ENCODE results near the gene CORO6.

Gene CORO6

GRCh38 chr17:29575511-29576213, 47.0 kb downstream of the CORO6 start:
- Histone ChIP-seq H3K36me3 (ENCODE audit: control insufficient read depth, insufficient read depth, low read length) (peaks cover 30% of the 10 kb centered on the region), H3K4me3 (replicated peaks; ENCODE audit: low read depth, low read length) (no peak overlapping the region), H3K27me3 (replicated peaks; ENCODE audit: control insufficient read depth, insufficient read depth, low read length) (no peaks in the 10 kb centered on the region)
- DNase-seq (ENCODE audit: extremely low read depth, insufficient read length) = no peak
- TF ChIP-seq, protein P1, sequence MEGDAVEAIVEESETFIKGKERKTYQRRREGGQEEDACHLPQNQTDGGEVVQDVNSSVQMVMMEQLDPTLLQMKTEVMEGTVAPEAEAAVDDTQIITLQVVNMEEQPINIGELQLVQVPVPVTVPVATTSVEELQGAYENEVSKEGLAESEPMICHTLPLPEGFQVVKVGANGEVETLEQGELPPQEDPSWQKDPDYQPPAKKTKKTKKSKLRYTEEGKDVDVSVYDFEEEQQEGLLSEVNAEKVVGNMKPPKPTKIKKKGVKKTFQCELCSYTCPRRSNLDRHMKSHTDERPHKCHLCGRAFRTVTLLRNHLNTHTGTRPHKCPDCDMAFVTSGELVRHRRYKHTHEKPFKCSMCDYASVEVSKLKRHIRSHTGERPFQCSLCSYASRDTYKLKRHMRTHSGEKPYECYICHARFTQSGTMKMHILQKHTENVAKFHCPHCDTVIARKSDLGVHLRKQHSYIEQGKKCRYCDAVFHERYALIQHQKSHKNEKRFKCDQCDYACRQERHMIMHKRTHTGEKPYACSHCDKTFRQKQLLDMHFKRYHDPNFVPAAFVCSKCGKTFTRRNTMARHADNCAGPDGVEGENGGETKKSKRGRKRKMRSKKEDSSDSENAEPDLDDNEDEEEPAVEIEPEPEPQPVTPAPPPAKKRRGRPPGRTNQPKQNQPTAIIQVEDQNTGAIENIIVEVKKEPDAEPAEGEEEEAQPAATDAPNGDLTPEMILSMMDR (IDR thresholded peaks at IDR 0.05; ENCODE audit: insufficient read depth, low read length, poor library complexity, severe bottlenecking) = no peak

GRCh38 chr17:29574732-29575510, 47.8 kb downstream of the CORO6 start:
- H3K4me3 ChIP-seq (replicated peaks; ENCODE audit: low read depth, low read length) = no peak overlapping the region
- TF ChIP-seq, protein P1 (IDR thresholded peaks at IDR 0.05; ENCODE audit: insufficient read depth, low read length, poor library complexity, severe bottlenecking) = no peak
- no peaks in the 10 kb centered on the region for H3K27me3 ChIP-seq (replicated peaks; ENCODE audit: control insufficient read depth, insufficient read depth, low read length)
- DNase-seq (ENCODE audit: extremely low read depth, insufficient read length) = no peak
- peaks cover 29% of the 10 kb centered on the region for H3K36me3 ChIP-seq (ENCODE audit: control insufficient read depth, insufficient read depth, low read length)

DNA sequence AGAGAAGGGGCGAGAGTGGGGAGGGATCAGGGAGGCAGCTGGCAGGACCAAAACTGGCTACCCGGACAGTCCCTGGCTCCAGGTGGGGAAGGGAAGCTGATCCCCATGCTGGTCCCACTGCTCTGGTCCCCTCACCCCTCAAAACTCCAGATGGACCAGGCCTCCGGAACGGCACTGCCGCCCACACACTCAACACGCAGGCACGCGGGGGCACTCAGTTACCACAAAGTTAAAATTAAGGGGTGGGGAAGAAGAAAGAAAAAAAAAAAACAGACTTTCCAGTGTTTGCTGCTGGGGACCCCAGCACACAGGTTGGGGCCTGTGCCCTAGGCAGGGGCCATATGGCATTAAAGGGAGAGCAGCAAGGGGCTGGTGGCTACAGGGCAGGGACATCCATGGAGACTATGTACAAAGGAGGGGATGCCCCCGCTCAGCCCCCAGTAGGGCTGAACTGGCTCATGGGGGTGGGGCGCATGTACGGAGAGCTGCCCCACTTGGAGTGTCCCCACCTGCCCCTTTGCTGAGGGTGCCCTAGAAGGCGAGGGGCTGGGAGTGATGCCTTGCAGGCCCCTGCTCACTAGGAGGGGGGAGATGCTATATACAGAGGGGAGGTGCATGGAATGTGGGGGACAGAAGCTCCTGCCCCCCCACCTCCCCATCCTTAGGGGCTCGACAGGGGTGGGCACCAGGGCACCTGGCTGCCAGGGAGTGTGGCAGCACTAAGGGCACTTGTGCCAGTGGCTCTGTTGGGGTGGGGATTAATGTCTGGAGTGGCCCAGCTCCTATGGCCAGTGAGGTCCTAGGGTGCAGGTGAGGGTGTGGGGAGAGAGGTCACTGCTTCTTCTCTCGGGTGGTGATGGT, 48.6 kb downstream of the CORO6 start:
- no peaks in the 10 kb centered on the region for H3K27me3 ChIP-seq (replicated peaks; ENCODE audit: control insufficient read depth, insufficient read depth, low read length)
- no peak overlapping the region for H3K4me3 ChIP-seq (replicated peaks; ENCODE audit: low read depth, low read length)
- H3K36me3 ChIP-seq (ENCODE audit: control insufficient read depth, insufficient read depth, low read length) = peaks cover 27% of the 10 kb centered on the region
- no peak for DNase-seq (ENCODE audit: extremely low read depth, insufficient read length)
- TF ChIP-seq, protein P1 (IDR thresholded peaks at IDR 0.05; ENCODE audit: insufficient read depth, low read length, poor library complexity, severe bottlenecking) = no peak

DNA sequence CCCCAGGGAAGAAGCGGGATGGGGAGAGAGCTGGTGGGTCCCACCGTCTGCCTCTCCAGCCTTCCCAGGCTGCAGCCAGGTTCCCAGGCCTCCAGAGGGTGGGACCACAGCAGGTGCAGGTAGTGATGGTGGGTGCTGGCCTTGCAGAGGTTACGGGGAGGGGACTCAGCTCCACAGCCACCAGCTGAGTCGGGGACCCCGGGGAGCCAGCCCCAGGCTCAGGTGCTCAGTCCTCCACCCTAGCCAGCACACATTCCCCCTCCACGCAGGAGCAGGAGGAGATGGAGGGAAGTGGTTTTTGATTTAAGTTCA, 49.2 kb downstream of the CORO6 start:
- Histone ChIP-seq H3K36me3 (ENCODE audit: control insufficient read depth, insufficient read depth, low read length) (peaks cover 27% of the 10 kb centered on the region), H3K27me3 (replicated peaks; ENCODE audit: control insufficient read depth, insufficient read depth, low read length) (no peaks in the 10 kb centered on the region), H3K4me3 (replicated peaks; ENCODE audit: low read depth, low read length) (no peak overlapping the region)
- DNase-seq (ENCODE audit: extremely low read depth, insufficient read length) = no peak
- TF ChIP-seq, protein P1 (IDR thresholded peaks at IDR 0.05; ENCODE audit: insufficient read depth, low read length, poor library complexity, severe bottlenecking) = no peak

DNA sequence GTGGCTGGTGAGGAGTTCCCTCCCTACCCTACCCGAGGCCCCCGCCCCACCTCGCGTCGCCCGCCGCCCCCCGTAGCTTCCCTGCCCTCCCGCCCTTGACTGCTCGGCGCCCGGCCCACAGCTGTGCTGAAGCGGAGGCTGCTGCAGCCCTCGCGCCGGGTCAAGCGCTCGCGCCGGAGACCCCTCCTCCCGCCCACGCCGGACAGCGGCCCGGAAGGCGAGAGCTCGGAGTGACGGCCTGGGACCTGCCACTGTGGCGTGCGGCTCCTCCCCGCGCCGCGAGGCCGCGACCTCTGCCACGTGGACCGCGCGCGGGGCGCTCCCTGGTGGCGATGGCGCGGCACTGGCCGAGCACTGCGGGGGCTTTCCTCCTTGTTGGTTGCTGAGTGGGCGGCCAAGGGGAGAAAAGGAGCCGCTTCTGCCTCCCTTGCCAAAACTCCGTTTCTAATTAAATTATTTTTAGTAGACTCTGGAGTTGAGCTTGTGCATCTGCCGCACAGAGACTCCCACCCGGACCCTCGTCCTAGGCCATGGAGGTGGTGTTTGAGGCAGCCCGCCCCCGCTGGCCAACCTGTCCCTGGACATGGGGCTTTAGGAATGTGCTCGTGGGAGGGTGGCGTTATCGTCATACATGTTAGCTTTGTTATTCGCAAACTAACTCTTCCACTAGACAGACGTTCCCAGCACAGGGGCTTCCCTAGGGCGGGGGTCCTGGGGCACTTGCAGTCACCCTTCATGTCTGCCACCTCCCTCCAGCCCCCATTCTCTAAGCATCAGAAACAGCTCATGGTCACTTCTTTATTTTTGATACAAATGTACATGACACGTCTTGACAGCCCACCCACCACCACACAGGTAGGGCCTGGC, 49.8 kb downstream of the CORO6 start:
- peaks cover 25% of the 10 kb centered on the region for H3K36me3 ChIP-seq (ENCODE audit: control insufficient read depth, insufficient read depth, low read length)
- no peak for DNase-seq (ENCODE audit: extremely low read depth, insufficient read length)
- TF ChIP-seq, protein P1 (IDR thresholded peaks at IDR 0.05; ENCODE audit: insufficient read depth, low read length, poor library complexity, severe bottlenecking) = no peak
- H3K4me3 ChIP-seq (replicated peaks; ENCODE audit: low read depth, low read length) = no peak overlapping the region
- H3K27me3 ChIP-seq (replicated peaks; ENCODE audit: control insufficient read depth, insufficient read depth, low read length) = no peaks in the 10 kb centered on the region

Measured in GM06990 (cell line).